Measurements from ENCODE around the gene CD2BP2.

- no peak for TF ChIP-seq CTCF (IDR thresholded peaks at IDR 0.05; ENCODE audit: insufficient read depth, low read depth, low read length)
- TF ChIP-seq EZH2 (IDR thresholded peaks at IDR 0.05; ENCODE audit: insufficient read depth, low read length), result no peak
These were observed 43.7 kb upstream of the CD2BP2 start for GRCh38 chr16:30398661-30399434.
